Stimulated activated naive B cell treated with anti-CD40 and anti-IgM and Interleukin-4, amounts not matched to agents 10 μg/mL and 1 μg/mL and 100 μg/mL, for 72 hours (primary cell): ENCODE results near the gene RASSF1.

Experiments
- ATAC-seq, 2 donors: fragments of 150-1000 bp; cut with Tn5 transposase; replicated peaks; 2 replicates each; pipeline ENCODE4 v1.10.0; 2021; ENCODE audit warnings: moderate library complexity in 1 of 2
- DNase-seq: peaks from one replicate; pipeline ENCODE4 v3.0.0; 2021
- H3K27ac Mint-ChIP-seq: one replicate; pipeline ENCODE4 v1.8.0; 2022; ENCODE audit warnings: mild to moderate bottlenecking, mixed read lengths
- H3K27me3 Mint-ChIP-seq, 2 donors: one replicate each; pipeline ENCODE4 v1.8.0; 2022; ENCODE audit warnings: mixed read lengths in 2 of 2
- H3K36me3 Mint-ChIP-seq, 2 donors: one replicate each; pipeline ENCODE4 v1.8.0; 2022; ENCODE audit warnings: mixed read lengths in 2 of 2, mild to moderate bottlenecking in 1 of 2
- H3K4me1 Mint-ChIP-seq, 2 donors: one replicate each; pipeline ENCODE4 v1.8.0; 2022; ENCODE audit warnings: mixed read lengths in 2 of 2, mild to moderate bottlenecking in 1 of 2
- H3K4me3 Mint-ChIP-seq, 2 donors: one replicate each; pipeline ENCODE4 v1.8.0; 2022; ENCODE audit warnings: mild to moderate bottlenecking in 2 of 2, mixed read lengths in 2 of 2, moderate library complexity in 1 of 2
- H3K9me3 Mint-ChIP-seq, 2 donors: one replicate each; pipeline ENCODE4 v1.8.0; 2022; ENCODE audit warnings: mixed read lengths in 2 of 2, mild to moderate bottlenecking in 1 of 2

RASSF1 gene

GRCh38 chr3:50341996-50342650 is 1.5 kb upstream of the RASSF1 start:
- Mint-ChIP-seq H3K4me1 (peaks cover 26 to 74% of the 10 kb centered on the region in 2 donors), H3K36me3 (peaks cover 10 to 24% of the 10 kb centered on the region in 2 donors), H3K27me3 (no peaks in the 10 kb centered on the region), H3K27ac (no peak overlapping the region), H3K4me3 (peak overlapping the region in 1 of 2 donors; percentile 90), H3K9me3 (no peaks in the 10 kb centered on the region)
- no peak for DNase-seq
- ATAC-seq, result no peak

GRCh38 chr3:50341537-50341936 is 901 bp upstream of the RASSF1 start:
- Mint-ChIP-seq H3K4me1 (peaks cover 27 to 74% of the 10 kb centered on the region in 2 donors), H3K27me3 (no peaks in the 10 kb centered on the region), H3K4me3 (peak overlapping the region; percentile 90 to 94), H3K27ac (peak overlapping the region; percentile 98), H3K36me3 (peaks cover 12 to 28% of the 10 kb centered on the region in 2 donors), H3K9me3 (no peaks in the 10 kb centered on the region)
- ATAC-seq (no peak), DNase-seq (no peak)

- Mint-ChIP-seq H3K27me3 (no peaks in the 10 kb centered on the region), H3K4me3 (peak overlapping the region; percentile 90 to 94), H3K9me3 (no peaks in the 10 kb centered on the region), H3K4me1 (peaks cover 30 to 74% of the 10 kb centered on the region in 2 donors), H3K27ac (peak overlapping the region; percentile 98), H3K36me3 (peaks cover 16 to 42% of the 10 kb centered on the region in 2 donors)
- DNase-seq (no peak), ATAC-seq (peak in 1 of 2 donors; percentile 0)
These were observed 539 bp downstream of the RASSF1 start for GRCh38 chr3:50340147-50340447.

GRCh38 chr3:50339485-50340146 is 1.0 kb downstream of the RASSF1 start:
- Mint-ChIP-seq H3K27ac (peak overlapping the region; percentile 98), H3K27me3 (no peaks in the 10 kb centered on the region), H3K9me3 (no peaks in the 10 kb centered on the region), H3K4me1 (peaks cover 32 to 74% of the 10 kb centered on the region in 2 donors), H3K36me3 (peaks cover 16 to 42% of the 10 kb centered on the region in 2 donors), H3K4me3 (peak overlapping the region; percentile 90 to 94)
- no peak for DNase-seq
- no peak for ATAC-seq

GRCh38 chr3:50338965-50339364 is 1.7 kb downstream of the RASSF1 start:
- ATAC-seq (no peak), DNase-seq (no peak)
- Mint-ChIP-seq H3K27me3 (no peaks in the 10 kb centered on the region), H3K36me3 (peaks cover 21 to 47% of the 10 kb centered on the region in 2 donors), H3K4me1 (peaks cover 37 to 79% of the 10 kb centered on the region in 2 donors), H3K4me3 (peak overlapping the region; percentile 90 to 94), H3K9me3 (no peaks in the 10 kb centered on the region), H3K27ac (peak overlapping the region; percentile 98)

- H3K27ac Mint-ChIP-seq, result peak overlapping the region; percentile 98
These were observed 3.3 kb downstream of the RASSF1 start for GRCh38 chr3:50337175-50337861.

GRCh38 chr3:50336452-50337174 is 4.0 kb downstream of the RASSF1 start:
- Mint-ChIP-seq H3K27me3 (no peaks in the 10 kb centered on the region), H3K4me1 (peaks cover 34 to 70% of the 10 kb centered on the region in 2 donors), H3K9me3 (no peaks in the 10 kb centered on the region), H3K27ac (peak overlapping the region; percentile 98), H3K36me3 (peaks cover 26 to 50% of the 10 kb centered on the region in 2 donors), H3K4me3 (peak overlapping the region; percentile 90 to 94)
- ATAC-seq (peak; percentile 33 to 35), DNase-seq (no peak)

More at GRCh38 chr3:50337175-50337861, 3.3 kb downstream of the RASSF1 start:
- Mint-ChIP-seq H3K36me3 (peaks cover 26 to 50% of the 10 kb centered on the region in 2 donors), H3K9me3 (no peaks in the 10 kb centered on the region), H3K27me3 (no peaks in the 10 kb centered on the region), H3K4me1 (peaks cover 34 to 77% of the 10 kb centered on the region in 2 donors), H3K4me3 (peak overlapping the region; percentile 90 to 94)
- DNase-seq (peak; percentile 99), ATAC-seq (peak; percentile 79 to 82)

- Mint-ChIP-seq H3K9me3 (no peaks in the 10 kb centered on the region), H3K4me1 (peaks cover 34 to 61% of the 10 kb centered on the region in 2 donors), H3K36me3 (peaks cover 43 to 57% of the 10 kb centered on the region in 2 donors)
These were observed 6.1 kb downstream of the RASSF1 start for GRCh38 chr3:50334339-50335075.

GRCh38 chr3:50333744-50334328 is 6.8 kb downstream of the RASSF1 start:
- Mint-ChIP-seq H3K4me1 (peaks cover 30 to 60% of the 10 kb centered on the region in 2 donors), H3K27me3 (no peaks in the 10 kb centered on the region), H3K4me3 (peak overlapping the region in 1 of 2 donors; percentile 39), H3K9me3 (no peaks in the 10 kb centered on the region), H3K27ac (peak overlapping the region; percentile 14), H3K36me3 (peaks cover 45 to 52% of the 10 kb centered on the region in 2 donors)
- ATAC-seq (no peak), DNase-seq (no peak)

More at GRCh38 chr3:50334339-50335075, 6.1 kb downstream of the RASSF1 start:
- DNase-seq (no peak), ATAC-seq (no peak)
- Mint-ChIP-seq H3K27me3 (no peaks in the 10 kb centered on the region), H3K4me3 (no peak overlapping the region), H3K27ac (peak overlapping the region; percentile 14)

- peaks cover 29 to 69% of the 10 kb centered on the region in 2 donors for H3K4me1 Mint-ChIP-seq
- no peaks in the 10 kb centered on the region for H3K27me3 Mint-ChIP-seq
- H3K27ac Mint-ChIP-seq, result no peak overlapping the region
- H3K4me3 Mint-ChIP-seq, result no peak overlapping the region
- no peak for ATAC-seq
- no peak for DNase-seq
- no peaks in the 10 kb centered on the region for H3K9me3 Mint-ChIP-seq
- H3K36me3 Mint-ChIP-seq, result peaks cover 35 to 45% of the 10 kb centered on the region in 2 donors
These were observed 9.2 kb downstream of the RASSF1 start for GRCh38 chr3:50331364-50331907.

- Mint-ChIP-seq H3K4me3 (no peak overlapping the region), H3K27me3 (no peaks in the 10 kb centered on the region), H3K27ac (no peak overlapping the region), H3K4me1 (peaks cover 25 to 69% of the 10 kb centered on the region in 2 donors), H3K36me3 (peaks cover 36 to 39% of the 10 kb centered on the region in 2 donors), H3K9me3 (no peaks in the 10 kb centered on the region)
- DNase-seq, result no peak
- no peak for ATAC-seq
These were observed 10.3 kb downstream of the RASSF1 start for GRCh38 chr3:50330330-50330729.

GRCh38 chr3:50327943-50328691 is 12.5 kb downstream of the RASSF1 start, which contains the start of gene TUSC2:
TSS of gene TUSC2 (minus strand) at chr3:50328223. CDS start at chr3:50328099, 124 bp downstream.
- Mint-ChIP-seq H3K9me3 (no peaks in the 10 kb centered on the region), H3K27ac (peak within 1 kb of the TSS; percentile 94)

More at GRCh38 chr3:50327943-50328691, 12.5 kb downstream of the RASSF1 start, which contains the start of gene TUSC2:
- peaks cover 32 to 43% of the 10 kb centered on the region in 2 donors for H3K36me3 Mint-ChIP-seq
- ATAC-seq (peak; percentile 94 to 96), DNase-seq (peak; percentile 92)
- peak within 1 kb of the TSS; percentile 93 to 95 for H3K4me3 Mint-ChIP-seq
- H3K27me3 Mint-ChIP-seq, result no peaks in the 10 kb centered on the region
- peaks cover 21 to 72% of the 10 kb centered on the region in 2 donors for H3K4me1 Mint-ChIP-seq
